HG03354 (cell line): ENCODE data around the gene RTN4RL2.

Experiments
- ATAC-seq: cut with Tn5 transposase; IDR thresholded peaks from one replicate; pipeline ENCODE4 v1.9.1; 2021; ENCODE audit warnings: mild to moderate bottlenecking; ENCODE audit not compliant: unreplicated experiment, poor library complexity, severe bottlenecking

RTN4RL2 gene

GRCh38 chr11:57460758-57461749 lies 726 bp downstream of the RTN4RL2 start:
- ATAC-seq, result no peak

GRCh38 chr11:57461841-57462489 lies 1.6 kb downstream of the RTN4RL2 start:
- ATAC-seq, result no peak

- no peak for ATAC-seq
These were observed 2.3 kb downstream of the RTN4RL2 start for GRCh38 chr11:57462597-57462996.

- no peak for ATAC-seq
These were observed 3.6 kb downstream of the RTN4RL2 start for GRCh38 chr11:57463671-57464538.

- ATAC-seq, result no peak
These were observed 4.3 kb downstream of the RTN4RL2 start for GRCh38 chr11:57464539-57465181.

GRCh38 chr11:57466680-57467079 lies 6.4 kb downstream of the RTN4RL2 start:
- no peak for ATAC-seq

- no peak for ATAC-seq
These were observed 7.3 kb downstream of the RTN4RL2 start for GRCh38 chr11:57467508-57468157.

- ATAC-seq, result no peak
These were observed 7.9 kb downstream of the RTN4RL2 start for GRCh38 chr11:57468276-57468675.

- ATAC-seq, result no peak
These were observed 8.9 kb downstream of the RTN4RL2 start for GRCh38 chr11:57469268-57469667.

- no peak for ATAC-seq
These were observed 11.2 kb downstream of the RTN4RL2 start for GRCh38 chr11:57471496-57471895.

GRCh38 chr11:57473285-57473841 lies 13.0 kb downstream of the RTN4RL2 start:
- no peak for ATAC-seq

GRCh38 chr11:57474017-57474802 lies 13.9 kb downstream of the RTN4RL2 start:
- ATAC-seq, result peak; percentile 38

GRCh38 chr11:57474803-57475115 lies 14.4 kb downstream of the RTN4RL2 start:
- no peak for ATAC-seq

- ATAC-seq, result no peak
These were observed 14.9 kb downstream of the RTN4RL2 start for GRCh38 chr11:57475191-57475590.

- no peak for ATAC-seq
These were observed 15.3 kb downstream of the RTN4RL2 start for GRCh38 chr11:57475671-57476046.

- peak; percentile 38 for ATAC-seq
These were observed 15.9 kb downstream of the RTN4RL2 start for GRCh38 chr11:57476047-57476756.

GRCh38 chr11:57476757-57477506 lies 16.6 kb downstream of the RTN4RL2 start:
- peak; percentile 55 for ATAC-seq
